GM12878 (cell line): ENCODE measurements around the gene MYCBP2. TPM values are rescaled to one million over a fixed set of nuclear protein-coding genes. Genes with fewer than 3 reads are reported as not detected.

ENCODE experiments used
- ATAC-seq: fragments of 200-7000 bp; cut with Tn5 transposase; 3 replicates; pipeline ENCODE4 v1.9.1; 2020; ENCODE audit warnings: mild to moderate bottlenecking, moderate library complexity
- Bru-seq: library from RNA; stranded (reverse); fragments of 400-500 nt; gene quantifications from one replicate; lab custom pipeline; 2021; lab: Mats Ljungman, UMichigan
- BruChase-seq, 2 experiments: library from RNA; stranded (reverse); fragments of 400-500 nt; gene quantifications; one replicate each; lab custom pipeline; 2021; lab: Mats Ljungman, UMichigan
- BruUV-seq: library from RNA; stranded (reverse); fragments of 400-500 nt; replicated peaks from 2 replicates; lab custom pipeline; 2021; lab: Mats Ljungman, UMichigan
- CTCF ChIA-PET: fragments of 300-600 bp; sonication (Branson Sonifier 250); formaldehyde crosslinking; extraction: SDS; loops from one replicate; lab custom pipeline; 2021; ENCODE audit warnings: inconsistent platforms; lab: Yijun Ruan, JAX
- POLR2A ChIA-PET: fragments of 350-600 bp; formaldehyde crosslinking; extraction: SDS; loops from one replicate; lab custom pipeline; 2021; ENCODE audit warnings: inconsistent platforms; lab: Charles Lee
- RAD21 ChIA-PET: fragments of 300-600 bp; sonication (Branson Sonifier 250); formaldehyde crosslinking; loops from one replicate; lab custom pipeline; 2023; ENCODE audit warnings: antibody characterized with exemption; ENCODE audit not compliant: unreplicated experiment; lab: Charles Lee
- SMC1A ChIA-PET: fragments of 300-600 bp; sonication (Branson Sonifier 250); formaldehyde crosslinking; loops from one replicate; lab custom pipeline; 2023; ENCODE audit not compliant: unreplicated experiment, uncharacterized antibody; lab: Charles Lee
- DNase-seq: peaks from one replicate; pipeline ENCODE4 v3.0.0-alpha.2; 2011; ENCODE audit warnings: low read depth, low spot score
- FAIRE-seq: peaks from 3 replicates; lab custom pipeline; 2011; peaks lifted over from hg19 to GRCh38; lab: Jason Lieb, UNC
- H2AFZ ChIP-seq: 2 replicates; pipeline ENCODE4 v1.6.0; 2011; ENCODE audit warnings: low read depth, low read length, control low read depth; ENCODE audit not compliant: control insufficient read depth
- H3K27ac ChIP-seq: 2 replicates; pipeline ENCODE4 v1.5.1; 2011; ENCODE audit warnings: control low read depth; ENCODE audit not compliant: control insufficient read depth, insufficient read depth
- H3K27me3 ChIP-seq, 2 experiments: replicated peaks in 1 of 2; 2 replicates each; pipeline versions ENCODE4 v1.6.0 to v1.6.1; 2011; ENCODE audit warnings: low read length in 1 of 2; ENCODE audit not compliant: control insufficient read depth in 2 of 2, insufficient read depth in 2 of 2
- H3K36me3 ChIP-seq, 2 experiments: 2 replicates each; pipeline ENCODE4 v1.5.1; 2011; ENCODE audit warnings: low read length in 1 of 2; ENCODE audit not compliant: control insufficient read depth in 2 of 2, insufficient read depth in 2 of 2
- H3K4me1 ChIP-seq: 2 replicates; pipeline ENCODE4 v1.6.1; 2011; ENCODE audit warnings: mild to moderate bottlenecking, low read length, moderate library complexity, mixed read lengths; ENCODE audit not compliant: control insufficient read depth, insufficient read depth
- H3K4me2 ChIP-seq: 2 replicates; pipeline ENCODE4 v1.6.0; 2011; ENCODE audit warnings: control low read depth; ENCODE audit not compliant: control insufficient read depth, insufficient read depth
- H3K4me3 ChIP-seq: fragments of 200-600 bp; sonication (generic); 2 replicates; pipeline ENCODE4 v1.5.1; 2016
- H3K79me2 ChIP-seq: 2 replicates; pipeline ENCODE4 v1.6.0; 2011; ENCODE audit warnings: low read length; ENCODE audit not compliant: control insufficient read depth, insufficient read depth
- H3K9ac ChIP-seq: 2 replicates; pipeline ENCODE4 v1.8.0; 2011; ENCODE audit warnings: low read length, control low read depth, mixed read lengths; ENCODE audit not compliant: control insufficient read depth, insufficient read depth
- H3K9me3 ChIP-seq: replicated peaks from 3 replicates; pipeline ENCODE4 v1.5.1; 2011; ENCODE audit warnings: mild to moderate bottlenecking, low read length; ENCODE audit not compliant: control insufficient read depth, insufficient read depth
- H4K20me1 ChIP-seq: 2 replicates; pipeline ENCODE4 v1.6.0; 2011; ENCODE audit not compliant: control insufficient read depth, insufficient read depth
- CHD1 ChIP-seq: IDR thresholded peaks from 2 replicates; pipeline ENCODE4 v1.6.1; 2012; ENCODE audit warnings: low read depth, low read length, improper control_type of control experiment
- ETV6 ChIP-seq, 2 experiments: fragments of 450-650 bp in 1 of 2; IDR thresholded peaks in 1 of 2; conservative IDR thresholded peaks in 1 of 2; 2 replicates each; pipeline ENCODE4 v1.6.1; 2014; ENCODE audit warnings: antibody characterized with exemption in 1 of 2, borderline replicate concordance in 1 of 2, low read depth in 1 of 2, mild to moderate bottlenecking in 1 of 2, moderate library complexity in 1 of 2
- POU2F2 ChIP-seq: IDR thresholded peaks from 3 replicates; pipeline ENCODE4 v1.6.1; 2011; ENCODE audit warnings: low read depth, mild to moderate bottlenecking, low read length, borderline replicate concordance
- SMAD5 ChIP-seq: IDR thresholded peaks from 2 replicates; pipeline ENCODE4 v1.6.1; 2016; ENCODE audit warnings: antibody characterized with exemption, low read depth
- SREBF2 ChIP-seq: IDR thresholded peaks from 2 replicates; pipeline ENCODE4 v1.6.1; 2012; ENCODE audit warnings: mild to moderate bottlenecking, low read length
- TBL1XR1 ChIP-seq: IDR thresholded peaks from 2 replicates; pipeline ENCODE4 v1.6.1; 2012; ENCODE audit warnings: low read depth, low read length, improper control_type of control experiment
- ZBED1 ChIP-seq: IDR thresholded peaks from 2 replicates; pipeline ENCODE4 v1.6.1; 2016; ENCODE audit warnings: borderline replicate concordance
- ZBTB11 ChIP-seq: fragments of 450-650 bp; formaldehyde crosslinking; IDR thresholded peaks from 2 replicates; pipeline ENCODE4 v1.5.0; 2022; ENCODE audit warnings: mild to moderate bottlenecking, missing genetic modification characterization
- ZNF687 ChIP-seq: fragments of 450-650 bp; IDR thresholded peaks from 2 replicates; pipeline ENCODE4 v1.6.1; 2017; ENCODE audit warnings: mild to moderate bottlenecking, moderate library complexity
- ZSCAN29 ChIP-seq: fragments of 450-650 bp; IDR thresholded peaks from 2 replicates; pipeline ENCODE4 v1.6.1; 2017; ENCODE audit warnings: mild to moderate bottlenecking, moderate library complexity
- WGBS: methylation state at CpG from one replicate; pipeline ENCODE4 v1.1.6; 2016; ENCODE audit warnings: low lambda C conversion rate; ENCODE audit not compliant: insufficient replicate concordance, insufficient coverage; ENCODE audit errors: missing lambda C conversion rate; 5-methylcytosine and 5-hydroxymethylcytosine counted together
- in situ Hi-C: fragments of 300-500 bp; cut with MboI; formaldehyde crosslinking; loops from 9 replicates; pipeline ENCODE4 v1.14.3; 2018; ENCODE audit warnings: mixed read lengths
- intact Hi-C: fragments of 100-400 bp; cut with micrococcal nuclease; formaldehyde crosslinking; loops from one replicate; pipeline ENCODE4 v1.14.2; 2022; ENCODE audit not compliant: unreplicated experiment
- long read RNA-seq, 2 experiments: library from polyadenylated mRNA; unstranded; transcript quantifications; one replicate each; pipeline ENCODE4 v2.0.0, GENCODE V29; 2019 to 2020
- polyA minus RNA-seq, 3 experiments: library from RNA; depleted of rRNA, polyadenylated mRNA; stranded (reverse); fragments of >200 nt; gene quantifications; 2 replicates each; pipeline ENCODE4 v1.2.3, GENCODE V29; 2011
- polyA plus RNA-seq, 11 experiments: library from polyadenylated mRNA; depleted of rRNA in 4 of 11; unstranded in 6 of 11; stranded (reverse) in 5 of 11; fragments of >200 nt; fragmentation: Nextera tagmentation in 4 of 11; fragmentation: Illumina TruSeq in 1 of 11; extraction: Ambion mirVana in 4 of 11; extraction: Trizol in 1 of 11; gene quantifications; 1 replicate in 1 of 11; 2 replicates in 10 of 11; pipeline versions ENCODE4 v1.2.1 to v1.2.3, GENCODE V29; 2011 to 2016; ENCODE audit warnings: inconsistent platforms in 2 of 11, missing spikeins in 2 of 11, low read depth in 1 of 11
- total RNA-seq, 4 experiments: library from RNA; depleted of rRNA in 3 of 4; stranded (reverse); fragments of >200 nt in 3 of 4; fragmentation: Illumina TruSeq in 1 of 4; extraction: Trizol in 1 of 4; gene quantifications; 2 replicates each; pipeline versions ENCODE4 v1.2.1 to v1.2.3, GENCODE V29; 2013 to 2021

MYCBP2 gene
- total RNA-seq (2013; cell fraction: nucleolus; rRNA removed): 652 and 698 TPM in 2 replicates
- total RNA-seq (2014; rRNA removed) (126 and 135 TPM in 2 replicates), total RNA-seq (2014; rRNA removed; fragmentation: Illumina TruSeq; extraction: Trizol) (123 and 135 TPM in 2 replicates), total RNA-seq (2021) (151 and 152 TPM in 2 replicates), polyA plus RNA-seq (2011; rRNA removed) (119 and 157 TPM in 2 replicates), polyA plus RNA-seq (2014; fragmentation: Illumina TruSeq; extraction: Trizol) (126 and 149 TPM in 2 replicates), polyA plus RNA-seq (2014; fragmentation: Nextera tagmentation; extraction: Ambion mirVana) (10 to 100 TPM; 51.9 to 56.6 TPM), polyA plus RNA-seq (2014; rRNA removed) (77.0 and 82.4 TPM in 2 replicates), polyA plus RNA-seq (2016; fragmentation: Nextera tagmentation; extraction: Ambion mirVana) (10 to 100 TPM; 56.8 to 62.4 TPM), polyA minus RNA-seq (2011; rRNA and poly(A)+ RNA removed) (271 and 396 TPM in 2 replicates), Bru-seq, nascent RNA (percentile 95 among the genes with signal in this experiment), BruChase-seq, experiment 1, labeled RNA remaining after a 6-hour chase (percentile 95 among the genes with signal in this experiment), BruChase-seq, experiment 2, labeled RNA remaining after a 2-hour chase (percentile 94 among the genes with signal in this experiment)
- 54.4 TPM for polyA plus RNA-seq (2011; ENCODE audit: low read depth)
- polyA plus RNA-seq (2011; cell fraction: cytosol; rRNA removed): 92.2 and 110 TPM in 2 replicates
- polyA plus RNA-seq (2011; cell fraction: nucleus; rRNA removed): 164 and 187 TPM in 2 replicates
- 75.0 and 78.0 TPM in 2 replicates for polyA plus RNA-seq (2012)
- polyA minus RNA-seq (2011; cell fraction: cytosol; rRNA and poly(A)+ RNA removed): 106 and 154 TPM in 2 replicates
- 339 and 523 TPM in 2 replicates for polyA minus RNA-seq (2011; cell fraction: nucleus; rRNA and poly(A)+ RNA removed)
- long read RNA-seq, experiment 1, partial matches to known transcripts: 2 of 5 reads
- long read RNA-seq, experiment 1, other reads (novel, unspliced or antisense): 3 of 5 reads
- long read RNA-seq, experiment 2, partial matches to known transcripts: 51 of 82 reads
- long read RNA-seq, experiment 2, other reads (novel, unspliced or antisense): 31 of 82 reads

DNA sequence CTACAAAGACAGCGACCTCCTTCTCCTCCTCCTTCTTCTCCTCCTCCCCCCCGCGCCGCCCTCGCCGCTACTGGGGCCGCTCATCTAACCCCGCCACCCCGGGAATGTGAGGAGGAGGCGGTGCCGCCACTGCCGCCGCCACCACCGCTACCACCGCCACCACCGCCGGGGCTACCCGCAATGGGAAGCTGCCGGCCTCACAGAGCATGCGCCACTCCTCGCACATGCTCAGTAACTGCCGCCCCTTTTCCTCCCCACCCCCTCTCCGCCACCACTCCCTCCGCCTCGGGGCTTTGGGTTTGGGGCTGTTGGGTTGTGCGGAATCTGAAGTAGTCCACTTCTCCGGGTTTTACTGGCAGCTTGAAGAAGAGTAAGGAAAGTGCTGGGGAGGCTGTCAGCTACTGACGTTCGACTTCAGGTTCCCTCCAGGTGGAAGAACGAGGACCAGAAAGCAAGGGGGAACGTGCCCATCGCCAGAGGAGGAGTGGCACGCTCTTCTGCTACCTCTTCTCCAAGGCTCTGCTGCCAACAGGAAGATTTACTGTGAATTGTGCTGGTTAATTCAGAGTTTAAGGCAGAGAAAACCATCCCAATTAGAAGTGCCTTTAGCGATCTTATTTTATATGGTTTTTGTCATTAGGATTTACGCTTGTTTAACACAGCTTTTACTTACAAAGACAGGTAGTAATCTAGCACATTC lies at the start of gene MYCBP2:
Gene MYCBP2, minus strand, starts transcription at position 190 of the 700 bp plus-strand sequence. CDS start 319 bp downstream, outside the sequence.
- Histone ChIP-seq H3K9me3 (no peaks in the 10 kb centered on the region), H3K9ac (peak within 1 kb of the TSS; percentile 83), H3K27ac (peak within 1 kb of the TSS; percentile 88), H4K20me1 (no peaks in the 10 kb centered on the region), H3K4me2 (peak within 1 kb of the TSS; percentile 99), H3K36me3 (no peaks in the 10 kb centered on the region), H2AFZ (peak within 1 kb of the TSS; percentile 96), H3K79me2 (peaks cover 55% of the 10 kb centered on the region), H3K4me3 (peak within 1 kb of the TSS; percentile 85), H3K4me1 (peaks cover 16% of the 10 kb centered on the region; the same call in 1 of the 2 replicates), H3K27me3 (no peaks in the 10 kb centered on the region)
- POLR2A ChIA-PET: interaction anchor here (0.8 to 4.4 kb wide), 14 partner anchors 10 to 370 kb away, joined by 3 to 72 read pairs (median 4); partner anchors contain the start of gene SLAIN1
- peak; percentile 61 for ATAC-seq
- SMC1A ChIA-PET: interaction anchor here (0.6 to 8.6 kb wide), 13 partner anchors 8 to 151 kb away, joined by 3 to 113 read pairs (median 7); no protein-coding TSS in a partner anchor
- peak; percentile 84 for FAIRE-seq
- WGBS: 2% methylated on average over 21 of the region's 35 CpGs
- intact Hi-C loops (loop anchor here (1.0 to 5.0 kb wide), 3 partner anchors 18 to 371 kb away; no protein-coding TSS in a partner anchor), in situ Hi-C loops (loop anchor here (10.0 kb wide), 1 partner anchor 388 kb away; no protein-coding TSS in a partner anchor)
- DNase-seq: peak; percentile 99
- RAD21 ChIA-PET: interaction anchor here (1.0 to 7.0 kb wide), 10 partner anchors 9 to 402 kb away, joined by 4 to 135 read pairs (median 18); no protein-coding TSS in a partner anchor
- no TSS peak for BruUV-seq
- CTCF ChIA-PET: interaction anchor here (0.8 to 7.4 kb wide), 8 partner anchors 11 to 151 kb away, joined by 3 to 80 read pairs (median 4); no protein-coding TSS in a partner anchor
- peak; percentile 77; the same call in 1 of the 2 replicates for TF ChIP-seq SMAD5
- TF ChIP-seq ZBED1: peak; percentile 71; the same call in 1 of the 2 replicates
- no peak for TF ChIP-seq SREBF2
- TF ChIP-seq POU2F2: 0 out of 3 replicates have a peak, but pooled peaks have one; percentile 36
- peak; percentile 60; the same call in 1 of the 2 replicates for TF ChIP-seq CHD1
- TF ChIP-seq ZSCAN29: peak; percentile 91
- peak; percentile 29; the same call in 1 of the 2 replicates for TF ChIP-seq ZNF687
- TF ChIP-seq TBL1XR1: peak; percentile 71; the same call in 1 of the 2 replicates
- TF ChIP-seq ETV6 (conservative IDR thresholded peaks at IDR 0.05 in 1 of 2, IDR thresholded peaks at IDR 0.05 in 1 of 2; ENCODE audit: borderline replicate concordance in 1 of 2, low read depth in 1 of 2): peak in 1 of 2 experiments; percentile 71; a peak in 1 of 4 replicates
- no peak for TF ChIP-seq ZBTB11 (CRISPR knock-in tag)
